HepG2 (cell line): ENCODE data around the gene FIGLA. TPM values are rescaled to one million over a fixed set of nuclear protein-coding genes. Genes with fewer than 3 reads are reported as not detected.
A peak's percentile ranks its signal among the peaks of the same experiment; 100 is the strongest.

Experiments used
- ATAC-seq: fragments of 200-7000 bp; cut with Tn5 transposase; 3 replicates; pipeline ENCODE4 v1.9.1; 2020; ENCODE audit warnings: mild to moderate bottlenecking, moderate library complexity
- BruUV-seq: library from RNA; stranded (reverse); fragments of 400-500 nt; replicated peaks from 2 replicates; lab custom pipeline; 2021; lab: Mats Ljungman, UMichigan
- CTCF ChIA-PET: fragments of 300-600 bp; formaldehyde crosslinking; extraction: SDS; loops from one replicate; lab custom pipeline; 2021; ENCODE audit warnings: low total read pairs, inconsistent platforms, low intra/inter-chr PET ratio; lab: Yijun Ruan, JAX
- POLR2A ChIA-PET: fragments of 350-600 bp; sonication (Branson Sonifier 250); formaldehyde crosslinking; loops from one replicate; lab custom pipeline; 2020; ENCODE audit warnings: antibody characterized with exemption, inconsistent platforms; lab: Yijun Ruan, JAX
- DNase-seq: peaks from one replicate; pipeline ENCODE4 v3.0.0-alpha.2; 2015; ENCODE audit warnings: low spot score
- FAIRE-seq: peaks from 3 replicates; lab custom pipeline; 2011; peaks lifted over from hg19 to GRCh38; lab: Jason Lieb, UNC
- H2AFZ ChIP-seq: one replicate; pipeline ENCODE4 v1.6.1; 2011; ENCODE audit warnings: low read length, inconsistent platforms
- H3K27ac ChIP-seq: fragments of 300-600 bp; 3 replicates; pipeline ENCODE4 v1.8.0; 2011; ENCODE audit warnings: mixed run types, mild to moderate bottlenecking, mixed read lengths, low read length, inconsistent platforms; ENCODE audit not compliant: insufficient read depth; ENCODE audit errors: extremely low read length
- H3K27me3 ChIP-seq, 2 experiments: fragments of 200-600 bp in 1 of 2; 2 replicates in 1 of 2; 3 replicates in 1 of 2; pipeline versions ENCODE4 v1.6.0 to v1.8.0; 2011; ENCODE audit warnings: low read length in 2 of 2, mild to moderate bottlenecking in 2 of 2, moderate library complexity in 2 of 2, inconsistent platforms in 1 of 2; ENCODE audit not compliant: insufficient read depth in 2 of 2, control insufficient read depth in 1 of 2
- H3K36me3 ChIP-seq, 2 experiments: fragments of 200-600 bp in 1 of 2; replicated peaks in 1 of 2; 2 replicates in 1 of 2; 3 replicates in 1 of 2; pipeline versions ENCODE4 v1.5.1 to v1.8.0; 2011; ENCODE audit warnings: low read length in 2 of 2, inconsistent platforms in 1 of 2; ENCODE audit not compliant: insufficient read depth in 2 of 2, control insufficient read depth in 1 of 2
- H3K4me1 ChIP-seq: 2 replicates; pipeline ENCODE4 v1.5.1; 2012; ENCODE audit warnings: low read length, inconsistent platforms; ENCODE audit not compliant: insufficient read depth
- H3K4me2 ChIP-seq: 2 replicates; pipeline ENCODE4 v1.6.0; 2011; ENCODE audit warnings: low read depth, low read length, inconsistent platforms
- H3K4me3 ChIP-seq, 3 experiments: fragments of 200-600 bp in 1 of 3; sonication (generic), shearing (Covaris generic) in 1 of 3; replicated peaks in 1 of 3; 2 replicates each; pipeline ENCODE4 v1.5.1; 2011 to 2016; ENCODE audit warnings: low read length in 3 of 3, inconsistent platforms in 2 of 3, low read depth in 2 of 3, mild to moderate bottlenecking in 2 of 3, control low read depth in 1 of 3, mixed read lengths in 1 of 3; ENCODE audit not compliant: insufficient read depth in 1 of 3
- H3K79me2 ChIP-seq: one replicate; pipeline ENCODE4 v1.6.1; 2011; ENCODE audit warnings: low read length, inconsistent platforms; ENCODE audit not compliant: insufficient read depth
- H3K9ac ChIP-seq: 2 replicates; pipeline ENCODE4 v1.6.0; 2011; ENCODE audit warnings: mild to moderate bottlenecking, low read depth, low read length, inconsistent platforms; ENCODE audit not compliant: insufficient read depth
- H3K9me3 ChIP-seq: 2 replicates; pipeline ENCODE4 v1.5.1; 2012; ENCODE audit warnings: mild to moderate bottlenecking, low read length
- H4K20me1 ChIP-seq: 2 replicates; pipeline ENCODE4 v1.6.0; 2011; ENCODE audit warnings: inconsistent platforms, mild to moderate bottlenecking, low read length, moderate library complexity; ENCODE audit not compliant: insufficient read depth
- CEBPB ChIP-seq: IDR thresholded peaks from 2 replicates; pipeline ENCODE4 v1.6.1; 2011; ENCODE audit warnings: low read depth, low read length, improper control_type of control experiment, borderline replicate concordance
- PRPF4 ChIP-seq: fragments of 200-400 bp; formaldehyde crosslinking; IDR thresholded peaks from 2 replicates; pipeline ENCODE4 v1.6.1; 2016; ENCODE audit warnings: low read length, low read depth; ENCODE audit not compliant: poor library complexity, severe bottlenecking
- RAD21 ChIP-seq: fragments of 450-650 bp; formaldehyde crosslinking; IDR thresholded peaks from 2 replicates; pipeline ENCODE4 v1.5.0; 2020; ENCODE audit warnings: mild to moderate bottlenecking
- RELA ChIP-seq: sonication (generic); formaldehyde crosslinking; IDR thresholded peaks from 2 replicates; pipeline ENCODE4 v1.4.0; 2020; ENCODE audit warnings: missing genetic modification reagents
- SMC3 ChIP-seq: IDR thresholded peaks from 2 replicates; pipeline ENCODE4 v1.6.1; 2011; ENCODE audit warnings: low read length, improper control_type of control experiment
- STAG1 ChIP-seq: sonication (generic); formaldehyde crosslinking; IDR thresholded peaks from 2 replicates; pipeline ENCODE4 v1.4.0; 2020; ENCODE audit warnings: missing genetic modification reagents
- TEAD3 ChIP-seq: optimal IDR thresholded peaks from 2 replicates; pipeline ENCODE3; 2016; ENCODE audit warnings: borderline replicate concordance
- XRCC5 ChIP-seq: fragments of 200-400 bp; formaldehyde crosslinking; optimal IDR thresholded peaks from 2 replicates; pipeline ENCODE3; 2017; ENCODE audit warnings: mild to moderate bottlenecking, low read length
- WGBS: methylation state at CpG from one replicate; pipeline ENCODE4 v1.1.6; 2017; ENCODE audit warnings: low lambda C conversion rate; 5-methylcytosine and 5-hydroxymethylcytosine counted together
- in situ Hi-C: cut with HindIII; loops from 2 replicates; pipeline ENCODE4 v1.10.0; 2017; ENCODE audit warnings: low pct_unique_long_range_greater_than_20kb; ENCODE audit not compliant: extremely low pct_ligation_motif_present
- intact Hi-C: fragments of 100-400 bp; cut with micrococcal nuclease; formaldehyde crosslinking; loops from one replicate; pipeline ENCODE4 v1.10.0; 2022; ENCODE audit not compliant: unreplicated experiment
- polyA plus RNA-seq, 8 experiments: library from polyadenylated mRNA; depleted of rRNA in 3 of 8; stranded (reverse) in 7 of 8; unstranded in 1 of 8; fragments of >200 nt; fragmentation: Illumina TruSeq in 4 of 8; extraction: Trizol in 4 of 8; gene quantifications; 2 replicates each; pipeline versions ENCODE4 v1.2.1 to v1.2.3, GENCODE V29; 2011 to 2016; ENCODE audit warnings: low read depth in 4 of 8, missing spikeins in 1 of 8, mixed read lengths in 1 of 8; ENCODE audit not compliant: insufficient read depth in 1 of 8
- total RNA-seq, 5 experiments: library from RNA; depleted of rRNA; stranded (reverse); fragments of >200 nt; fragmentation: Illumina TruSeq; extraction: Trizol; gene quantifications; 2 replicates each; pipeline ENCODE4 v1.2.3, GENCODE V29; 2016; ENCODE audit warnings: low read depth in 1 of 5
- TF ChIP-seq, protein P1 (sequence below): sonication (generic); formaldehyde crosslinking; IDR thresholded peaks from 2 replicates; pipeline ENCODE4 v1.5.0; 2020; ENCODE audit warnings: mild to moderate bottlenecking, missing genetic modification reagents, moderate library complexity
- TF ChIP-seq, protein P2 (sequence below): sonication (generic); IDR thresholded peaks from 2 replicates; pipeline ENCODE4 v1.6.1; 2016; ENCODE audit warnings: low read depth, borderline replicate concordance
- TF ChIP-seq, protein P3 (sequence below): sonication (generic); formaldehyde crosslinking; IDR thresholded peaks from 2 replicates; pipeline ENCODE4 v1.4.0; 2020; ENCODE audit warnings: mild to moderate bottlenecking, missing genetic modification reagents, borderline replicate concordance

Gene FIGLA
- total and polyA plus RNA-seq, 2 of the 13 experiments (the other 11 are each of a cell fraction or from before 2014, with no cell fraction given) = not detected

DNA sequence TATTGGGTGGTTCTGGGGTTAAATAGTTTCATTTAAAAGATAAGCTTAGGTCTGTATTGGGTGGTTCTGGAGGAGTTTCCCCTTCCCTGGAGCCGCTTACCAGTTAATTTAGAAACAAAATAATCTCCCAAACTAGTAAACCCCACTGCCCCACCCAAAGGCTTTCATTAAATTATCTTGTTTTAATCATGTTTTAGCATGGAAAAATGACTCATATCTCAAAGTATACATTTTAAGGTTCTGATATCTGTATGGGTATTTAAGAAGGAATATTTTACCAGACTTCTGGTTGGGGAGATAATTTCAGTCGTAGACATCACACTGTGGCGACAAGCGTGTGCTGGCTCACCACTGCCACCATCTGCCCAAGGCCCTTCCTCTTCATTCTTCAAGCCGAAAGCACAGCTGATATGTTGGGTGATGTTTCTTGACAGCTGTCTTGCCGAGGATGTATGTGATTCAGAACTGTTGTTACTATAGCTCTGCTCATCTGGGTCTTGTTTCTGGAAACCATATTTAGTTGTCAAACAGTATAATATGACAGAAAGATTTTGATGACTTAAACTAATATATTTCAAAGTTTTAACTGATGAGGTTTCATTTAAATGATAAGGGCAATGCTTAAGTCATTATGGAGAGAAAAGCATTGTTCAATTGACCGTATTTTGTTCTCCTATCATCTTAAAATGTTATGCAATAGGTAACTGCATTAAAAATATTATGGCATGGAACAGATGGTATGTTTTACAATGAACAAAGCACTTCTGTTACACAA lies 5.1 kb downstream of the FIGLA start:
- no TSS peak for BruUV-seq
- peak; percentile 46 for TF ChIP-seq TEAD3 (CRISPR knock-in tag)
- TF ChIP-seq, protein P1, sequence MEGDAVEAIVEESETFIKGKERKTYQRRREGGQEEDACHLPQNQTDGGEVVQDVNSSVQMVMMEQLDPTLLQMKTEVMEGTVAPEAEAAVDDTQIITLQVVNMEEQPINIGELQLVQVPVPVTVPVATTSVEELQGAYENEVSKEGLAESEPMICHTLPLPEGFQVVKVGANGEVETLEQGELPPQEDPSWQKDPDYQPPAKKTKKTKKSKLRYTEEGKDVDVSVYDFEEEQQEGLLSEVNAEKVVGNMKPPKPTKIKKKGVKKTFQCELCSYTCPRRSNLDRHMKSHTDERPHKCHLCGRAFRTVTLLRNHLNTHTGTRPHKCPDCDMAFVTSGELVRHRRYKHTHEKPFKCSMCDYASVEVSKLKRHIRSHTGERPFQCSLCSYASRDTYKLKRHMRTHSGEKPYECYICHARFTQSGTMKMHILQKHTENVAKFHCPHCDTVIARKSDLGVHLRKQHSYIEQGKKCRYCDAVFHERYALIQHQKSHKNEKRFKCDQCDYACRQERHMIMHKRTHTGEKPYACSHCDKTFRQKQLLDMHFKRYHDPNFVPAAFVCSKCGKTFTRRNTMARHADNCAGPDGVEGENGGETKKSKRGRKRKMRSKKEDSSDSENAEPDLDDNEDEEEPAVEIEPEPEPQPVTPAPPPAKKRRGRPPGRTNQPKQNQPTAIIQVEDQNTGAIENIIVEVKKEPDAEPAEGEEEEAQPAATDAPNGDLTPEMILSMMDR (CRISPR knock-in tag) = peak; percentile 78
- peak; percentile 6; the same call in 1 of the 2 replicates for TF ChIP-seq CEBPB
- peak; percentile 57; the same call in 1 of the 2 replicates for TF ChIP-seq RAD21 (CRISPR knock-in tag)
- TF ChIP-seq, protein P2, sequence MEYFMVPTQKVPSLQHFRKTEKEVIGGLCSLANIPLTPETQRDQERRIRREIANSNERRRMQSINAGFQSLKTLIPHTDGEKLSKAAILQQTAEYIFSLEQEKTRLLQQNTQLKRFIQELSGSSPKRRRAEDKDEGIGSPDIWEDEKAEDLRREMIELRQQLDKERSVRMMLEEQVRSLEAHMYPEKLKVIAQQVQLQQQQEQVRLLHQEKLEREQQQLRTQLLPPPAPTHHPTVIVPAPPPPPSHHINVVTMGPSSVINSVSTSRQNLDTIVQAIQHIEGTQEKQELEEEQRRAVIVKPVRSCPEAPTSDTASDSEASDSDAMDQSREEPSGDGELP = peak; percentile 69; the same call in 1 of the 2 replicates
- TF ChIP-seq PRPF4 = no peak
- TF ChIP-seq, protein P3, sequence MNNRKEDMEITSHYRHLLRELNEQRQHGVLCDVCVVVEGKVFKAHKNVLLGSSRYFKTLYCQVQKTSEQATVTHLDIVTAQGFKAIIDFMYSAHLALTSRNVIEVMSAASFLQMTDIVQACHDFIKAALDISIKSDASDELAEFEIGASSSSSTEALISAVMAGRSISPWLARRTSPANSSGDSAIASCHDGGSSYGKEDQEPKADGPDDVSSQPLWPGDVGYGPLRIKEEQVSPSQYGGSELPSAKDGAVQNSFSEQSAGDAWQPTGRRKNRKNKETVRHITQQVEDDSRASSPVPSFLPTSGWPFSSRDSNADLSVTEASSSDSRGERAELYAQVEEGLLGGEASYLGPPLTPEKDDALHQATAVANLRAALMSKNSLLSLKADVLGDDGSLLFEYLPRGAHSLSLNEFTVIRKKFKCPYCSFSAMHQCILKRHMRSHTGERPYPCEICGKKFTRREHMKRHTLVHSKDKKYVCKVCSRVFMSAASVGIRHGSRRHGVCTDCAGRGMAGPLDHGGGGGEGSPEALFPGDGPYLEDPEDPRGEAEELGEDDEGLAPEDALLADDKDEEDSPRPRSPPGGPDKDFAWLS (CRISPR knock-in tag) = no peak
- peak; percentile 56 for TF ChIP-seq SMC3
- TF ChIP-seq RELA (CRISPR knock-in tag) = no peak
- TF ChIP-seq STAG1 (CRISPR knock-in tag) = peak; percentile 80
- TF ChIP-seq XRCC5 = peak; percentile 68
- Histone ChIP-seq H3K27me3 (peaks cover 0 to 8% of the 10 kb centered on the region in 2 experiments; a peak in 1 of 5 replicates), H3K79me2 (no peaks in the 10 kb centered on the region), H3K9me3 (no peaks in the 10 kb centered on the region), H4K20me1 (no peaks in the 10 kb centered on the region), H3K4me3 (no peak overlapping the region), H3K27ac (no peak overlapping the region), H2AFZ (no peak overlapping the region), H3K9ac (no peak overlapping the region), H3K4me1 (peaks cover 8% of the 10 kb centered on the region; the same call in 1 of the 2 replicates), H3K4me2 (no peak overlapping the region), H3K36me3 (no peaks in the 10 kb centered on the region)
- DNase-seq = peak; percentile 38
- in situ Hi-C loops (no loop called here), intact Hi-C loops (loop anchor here (1.0 to 5.0 kb wide), 3 partner anchors 98 to 483 kb away; partner anchors contain the start of gene FAM136A)
- CTCF ChIA-PET = interaction anchor here (0.7 to 1.8 kb wide), 4 partner anchors 99 to 484 kb away, joined by 3 to 10 read pairs (median 6); partner anchors contain the start of gene FAM136A
- POLR2A ChIA-PET = no interaction called here
- 5% methylated on average over 7 of the region's 7 CpGs for WGBS
- peak; percentile 76 for ATAC-seq
- peak; percentile 79 for FAIRE-seq
